GM19351 (cell line): ENCODE data around the gene OR9A2.
A peak's percentile ranks its signal among the peaks of the same experiment; 100 is the strongest.

ENCODE experiments used
- ATAC-seq: cut with Tn5 transposase; IDR thresholded peaks from one replicate; pipeline ENCODE4 v1.9.1; 2021; ENCODE audit warnings: mild to moderate bottlenecking, moderate library complexity; ENCODE audit not compliant: unreplicated experiment

OR9A2 gene, protein sequence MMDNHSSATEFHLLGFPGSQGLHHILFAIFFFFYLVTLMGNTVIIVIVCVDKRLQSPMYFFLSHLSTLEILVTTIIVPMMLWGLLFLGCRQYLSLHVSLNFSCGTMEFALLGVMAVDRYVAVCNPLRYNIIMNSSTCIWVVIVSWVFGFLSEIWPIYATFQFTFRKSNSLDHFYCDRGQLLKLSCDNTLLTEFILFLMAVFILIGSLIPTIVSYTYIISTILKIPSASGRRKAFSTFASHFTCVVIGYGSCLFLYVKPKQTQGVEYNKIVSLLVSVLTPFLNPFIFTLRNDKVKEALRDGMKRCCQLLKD

DNA sequence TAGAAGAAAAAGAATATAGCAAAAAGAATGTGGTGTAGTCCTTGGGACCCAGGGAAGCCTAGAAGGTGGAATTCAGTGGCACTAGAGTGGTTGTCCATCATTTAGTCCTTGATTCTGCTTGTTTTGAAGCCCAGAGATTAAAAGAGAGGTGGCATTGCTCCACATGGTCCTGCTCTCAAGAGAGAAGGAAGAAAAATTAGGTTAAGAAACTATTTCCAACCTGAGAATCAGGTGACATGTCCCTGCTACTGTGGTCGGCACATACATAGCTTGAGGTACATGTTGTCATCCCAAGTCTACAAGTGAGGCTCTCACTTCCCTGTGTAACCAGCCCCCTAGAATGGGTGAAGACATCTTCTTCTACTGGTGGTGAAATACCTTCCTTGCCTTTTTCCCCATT is at the start of gene OR9A2:
Gene OR9A2 (minus strand): TSS at position 101 of the 400 bp plus-strand sequence. CDS start 0 bp downstream, at position 101.
- ATAC-seq, result no peak

DNA sequence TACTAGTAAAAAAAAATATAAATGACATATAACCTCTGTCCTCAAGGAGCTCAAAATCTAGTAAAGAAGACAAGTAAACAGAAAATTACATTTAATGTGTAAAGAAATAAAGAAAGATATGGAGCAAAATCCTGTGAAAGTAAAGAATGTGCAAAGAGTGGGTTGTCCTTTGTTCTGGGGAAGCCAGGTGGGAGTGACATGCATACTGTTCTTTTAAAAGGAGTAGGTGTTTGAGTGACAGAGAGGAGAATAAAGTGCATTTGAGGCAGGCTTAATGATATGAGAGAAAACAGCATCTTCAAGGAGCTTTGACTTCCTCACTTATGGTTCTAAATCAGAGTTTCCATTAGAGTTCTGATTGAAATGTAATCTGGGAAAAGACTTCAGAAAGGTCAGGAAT is 47.2 kb upstream of the OR9A2 start:
- ATAC-seq, result no peak

DNA sequence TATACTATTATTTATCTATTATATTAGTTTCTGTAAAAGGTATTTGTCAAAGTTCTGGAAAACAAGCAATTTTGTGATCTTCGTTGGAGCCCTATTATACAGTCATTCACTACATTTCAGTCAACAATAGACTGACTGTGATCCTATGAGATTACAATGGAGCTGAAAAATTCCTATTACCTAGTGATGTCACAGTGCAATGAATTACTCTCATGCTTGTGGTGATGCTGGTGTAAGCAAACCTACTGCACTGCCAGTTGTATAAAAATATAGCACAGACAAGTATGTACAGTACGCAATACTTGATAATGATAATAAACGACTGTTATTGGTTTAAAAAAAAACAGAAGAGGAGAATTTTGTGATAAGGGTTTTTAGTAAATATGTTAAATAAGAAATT is 46.6 kb upstream of the OR9A2 start:
- ATAC-seq, result no peak

DNA sequence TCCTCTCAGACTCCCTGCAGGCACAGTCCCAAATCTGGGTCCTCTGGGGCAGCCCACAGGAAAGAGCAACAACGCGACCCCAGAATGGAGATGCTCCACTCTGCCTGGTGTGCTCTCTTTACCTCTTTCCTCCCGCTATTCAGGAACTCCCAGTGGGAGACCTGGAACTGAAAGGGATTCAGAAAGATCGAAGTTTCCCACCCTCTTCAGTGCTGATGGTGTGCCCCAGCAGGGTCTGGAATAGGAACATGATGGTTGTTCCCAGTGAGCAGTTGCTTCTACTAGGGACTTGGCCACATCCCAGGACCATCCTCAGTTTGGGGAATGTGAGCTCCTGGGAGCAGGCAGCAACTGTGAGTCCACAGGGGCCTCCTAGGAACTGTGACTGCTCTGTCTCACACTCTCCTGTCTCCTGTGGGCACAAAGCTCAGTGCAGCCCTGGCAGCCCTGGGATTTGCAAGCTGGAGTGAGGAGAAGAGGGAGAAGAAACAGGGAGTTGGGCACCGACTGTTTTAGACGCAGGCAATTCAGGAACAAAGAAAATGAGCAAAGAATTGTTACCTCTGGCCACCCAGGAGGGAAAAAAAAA is 43.1 kb upstream of the OR9A2 start:
- ATAC-seq, result no peak

DNA sequence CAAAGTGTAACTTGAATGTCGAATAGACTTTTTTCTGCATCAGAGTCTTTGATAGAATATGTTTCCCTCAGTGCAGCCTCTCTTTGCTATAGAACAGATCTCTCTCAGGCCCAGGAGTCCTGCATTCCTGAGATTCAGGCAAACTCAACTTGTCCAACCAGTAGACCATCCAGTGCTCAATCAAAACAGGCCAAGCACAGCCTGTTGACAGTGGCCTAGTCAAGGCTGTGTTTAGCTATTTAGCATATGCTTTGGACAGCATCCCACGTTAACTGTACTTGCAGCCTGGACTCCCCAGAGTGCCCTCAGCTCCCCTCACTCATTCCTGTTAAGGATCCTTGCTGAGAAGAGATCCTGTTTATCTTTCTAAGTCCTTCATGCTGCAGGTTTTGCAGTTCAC is 41.5 kb upstream of the OR9A2 start:
- no peak for ATAC-seq

DNA sequence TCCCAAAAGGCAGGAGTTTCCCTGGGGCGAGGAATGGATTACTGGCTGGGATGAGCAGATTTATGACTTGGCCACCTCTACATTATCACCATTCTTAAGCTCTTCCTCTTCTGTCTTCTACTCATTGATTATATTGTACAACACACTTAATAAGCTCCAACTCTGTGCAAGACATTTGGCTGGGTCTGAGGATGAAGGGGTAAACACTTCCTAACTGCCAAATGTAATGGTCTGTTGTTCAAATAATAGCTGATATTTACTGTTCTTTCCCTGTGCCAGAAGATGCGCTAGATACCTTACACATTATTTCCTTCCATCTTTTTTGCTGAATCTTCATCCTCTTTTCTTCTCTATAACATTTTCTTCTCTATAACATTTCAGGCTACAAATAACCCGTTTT is 36.8 kb upstream of the OR9A2 start:
- no peak for ATAC-seq

DNA sequence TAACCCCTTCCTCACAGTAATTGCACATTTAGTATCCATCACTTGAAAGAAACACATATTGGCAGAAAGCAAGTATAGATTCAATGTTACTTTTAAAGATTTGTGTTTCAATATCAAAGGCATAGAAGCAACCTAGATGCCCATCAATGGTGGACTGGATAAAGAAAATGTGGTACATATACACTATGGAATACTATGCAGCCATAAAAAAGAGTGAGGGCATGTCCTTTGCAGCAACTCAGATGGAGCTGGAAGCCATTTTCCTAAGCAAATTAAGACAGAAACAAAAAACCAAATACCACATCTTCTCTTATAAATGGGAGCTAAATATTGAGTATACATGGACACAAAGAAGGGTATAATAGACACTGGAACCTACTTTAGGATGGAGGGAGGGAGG is 28.8 kb upstream of the OR9A2 start:
- ATAC-seq, result no peak

DNA sequence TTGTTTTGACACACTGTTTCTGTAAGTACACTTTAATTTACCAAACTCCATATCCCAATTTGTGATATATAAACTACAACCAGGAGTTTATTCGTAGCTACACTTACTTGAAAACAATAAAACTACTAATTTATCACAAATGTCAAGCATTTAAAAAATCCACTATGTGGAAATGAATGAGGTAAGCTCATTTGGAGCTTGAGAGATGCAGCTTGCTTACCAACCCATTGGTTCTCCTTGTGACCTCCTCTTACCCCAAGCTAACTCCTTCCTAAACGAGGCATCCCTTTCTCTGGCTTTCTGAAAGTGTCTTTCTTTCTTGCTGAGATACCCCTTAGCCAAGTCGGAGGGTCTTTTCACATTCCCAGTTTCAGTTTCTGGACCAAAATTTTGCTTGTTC is 27.7 kb upstream of the OR9A2 start:
- no peak for ATAC-seq

DNA sequence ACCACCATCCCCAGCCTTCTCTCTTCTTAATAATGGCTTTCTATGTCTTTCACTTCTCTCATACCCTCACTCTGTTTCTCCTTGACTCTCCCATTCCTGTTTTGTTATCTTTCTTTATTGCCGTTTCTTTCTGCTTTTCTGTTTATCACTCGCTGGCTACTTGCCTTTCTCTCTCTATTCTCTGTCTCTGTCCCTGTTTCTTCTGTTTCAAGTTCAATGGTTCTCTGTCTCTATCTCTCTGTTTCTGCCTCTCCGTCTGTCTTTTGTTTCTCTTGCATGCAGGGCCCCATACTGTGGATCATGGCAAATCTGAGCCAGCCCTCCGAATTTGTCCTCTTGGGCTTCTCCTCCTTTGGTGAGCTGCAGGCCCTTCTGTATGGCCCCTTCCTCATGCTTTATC is 25.1 kb upstream of the OR9A2 start, which contains the start of gene OR6V1:
Gene OR6V1 (plus strand): TSS at position 301 of the 400 bp plus-strand sequence. CDS start 0 bp downstream, at position 301.
- no peak for ATAC-seq

DNA sequence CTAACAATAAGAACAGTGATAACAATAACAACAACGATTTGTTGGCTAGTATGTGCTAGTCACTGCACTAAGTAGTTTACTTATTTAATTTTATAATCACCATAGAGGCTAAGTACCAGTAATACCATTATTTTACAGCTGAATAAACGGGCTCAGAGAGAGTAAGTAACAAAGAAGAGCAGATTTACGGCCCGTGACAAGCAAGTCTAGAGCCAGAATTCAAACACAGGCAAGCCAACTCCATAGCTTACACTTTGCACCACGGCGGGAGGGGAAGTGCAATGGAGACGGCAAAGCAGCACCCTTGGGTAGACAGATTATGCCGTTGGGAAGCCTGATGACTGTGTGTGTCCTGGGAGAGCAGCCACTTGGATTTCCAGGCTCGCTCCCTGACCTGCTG is 24.0 kb upstream of the OR9A2 start:
- ATAC-seq, result no peak

DNA sequence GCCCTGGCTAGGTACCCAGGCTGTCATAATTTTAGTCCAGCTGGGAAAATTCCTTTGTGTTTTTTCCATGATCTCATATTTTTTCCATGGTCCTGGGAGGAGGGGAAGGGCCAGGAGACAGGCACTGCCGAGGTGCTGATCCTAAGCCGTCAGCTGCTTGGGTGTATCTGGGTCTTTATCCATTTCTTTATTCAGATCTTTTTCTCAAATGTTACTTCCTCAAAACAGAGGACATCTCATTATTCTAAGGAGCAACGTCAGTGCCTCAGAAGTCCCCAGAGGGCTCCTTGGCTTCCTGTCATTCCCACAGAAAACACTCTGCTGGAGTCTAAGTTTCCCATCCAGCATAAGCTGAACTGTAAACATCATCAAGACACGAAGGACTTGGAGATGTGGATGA is 22.4 kb upstream of the OR9A2 start:
- no peak for ATAC-seq

DNA sequence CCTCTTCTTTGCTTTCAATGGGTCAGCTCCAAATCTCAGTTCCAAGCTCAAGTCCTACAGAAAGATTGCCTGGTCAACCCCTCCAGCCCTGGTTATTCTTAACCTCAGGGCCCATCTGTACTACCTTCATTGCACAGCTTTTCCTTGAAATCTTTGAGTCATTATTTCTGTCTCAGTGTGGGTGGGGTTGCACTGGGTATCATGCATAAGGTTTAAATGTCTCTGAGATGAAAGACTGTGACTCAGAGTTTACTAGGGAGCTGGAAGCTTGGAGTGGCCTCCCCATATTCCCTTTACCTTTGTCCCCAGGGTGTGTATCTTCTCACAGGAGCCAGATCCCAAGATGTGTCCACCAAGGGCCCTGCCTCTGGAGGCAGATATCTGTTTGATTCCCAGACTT is 21.9 kb upstream of the OR9A2 start:
- ATAC-seq, result no peak

DNA sequence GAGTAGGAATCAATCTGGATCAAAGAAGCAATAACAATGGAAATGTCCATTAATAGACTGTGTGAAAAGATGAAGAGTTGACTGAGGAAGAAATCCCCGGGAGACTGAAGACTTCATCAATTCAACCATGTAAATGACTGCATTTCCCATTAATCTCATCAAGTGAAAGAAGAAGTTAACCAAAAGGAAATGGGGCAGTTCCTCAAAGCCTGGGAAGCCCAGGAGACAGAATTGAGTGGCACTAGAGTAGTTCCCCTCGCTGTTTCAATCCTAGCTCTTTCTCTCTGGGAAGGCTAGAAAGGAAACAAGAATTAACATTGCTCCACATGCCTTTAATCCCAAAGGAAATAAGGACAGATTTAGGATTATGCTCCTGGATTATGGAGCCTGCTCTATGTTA is 20.4 kb upstream of the OR9A2 start:
- ATAC-seq, result no peak

DNA sequence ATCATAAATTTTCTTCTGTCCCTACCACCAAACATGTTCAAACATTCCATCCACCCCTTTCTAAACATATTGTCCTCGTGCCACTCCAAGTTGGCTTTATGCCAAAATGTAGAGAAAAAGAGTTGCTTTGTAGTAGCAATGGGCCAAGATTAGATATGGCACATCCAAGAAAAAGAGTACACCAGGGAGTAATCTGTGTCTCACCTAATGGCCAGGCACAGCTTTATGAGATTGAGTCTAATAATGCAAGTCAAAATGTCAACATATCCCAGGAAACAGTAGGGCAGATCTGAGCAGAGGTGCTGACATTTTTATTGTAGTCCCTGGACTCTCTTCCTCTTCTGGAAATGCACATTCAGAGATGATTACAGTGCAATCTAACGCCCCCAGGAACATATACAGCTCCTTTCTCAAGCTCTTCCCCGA is 19.5 kb upstream of the OR9A2 start:
- no peak for ATAC-seq

DNA sequence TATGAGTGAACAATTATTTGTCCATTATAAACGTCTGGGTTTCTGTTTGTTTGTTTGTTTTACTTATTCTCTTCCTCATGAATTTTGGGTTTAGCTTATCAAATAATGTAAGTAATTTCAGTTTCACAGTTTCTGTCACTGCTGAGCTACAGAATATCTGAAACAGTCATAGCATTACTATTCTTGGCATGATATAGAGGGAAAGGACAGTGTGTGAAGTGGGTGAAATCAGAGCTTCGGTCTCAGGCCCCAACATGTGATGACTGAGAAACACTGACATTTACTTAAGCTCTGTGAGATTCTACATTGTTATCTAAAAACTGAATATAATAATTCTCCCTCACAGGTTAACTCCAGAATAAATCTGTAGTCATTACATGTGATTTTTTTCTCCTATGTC is 16.5 kb upstream of the OR9A2 start:
- ATAC-seq, result peak; percentile 81

DNA sequence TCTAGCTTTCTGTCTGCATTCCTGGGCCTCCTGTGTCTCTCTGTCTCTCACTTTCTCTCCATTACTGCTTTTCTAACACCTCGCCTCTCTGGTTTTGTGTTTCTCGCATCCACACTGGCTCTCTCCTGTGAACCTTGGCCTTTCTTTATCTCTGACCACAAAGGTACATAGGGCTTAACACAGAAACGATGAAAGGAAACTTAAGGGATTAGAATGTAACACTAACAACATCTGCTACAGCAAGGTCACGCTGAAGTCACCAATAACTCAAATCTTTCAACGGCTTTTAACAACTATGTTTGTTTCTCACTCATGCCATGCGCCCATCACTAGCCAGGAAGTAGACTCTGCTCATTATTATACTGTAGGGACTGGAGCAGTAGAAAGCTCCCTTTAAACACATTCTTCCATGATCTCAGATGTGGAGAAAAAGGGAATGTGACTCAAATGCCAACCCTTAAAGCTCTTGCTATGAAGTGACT is 15.9 kb upstream of the OR9A2 start:
- peak; percentile 43 for ATAC-seq

DNA sequence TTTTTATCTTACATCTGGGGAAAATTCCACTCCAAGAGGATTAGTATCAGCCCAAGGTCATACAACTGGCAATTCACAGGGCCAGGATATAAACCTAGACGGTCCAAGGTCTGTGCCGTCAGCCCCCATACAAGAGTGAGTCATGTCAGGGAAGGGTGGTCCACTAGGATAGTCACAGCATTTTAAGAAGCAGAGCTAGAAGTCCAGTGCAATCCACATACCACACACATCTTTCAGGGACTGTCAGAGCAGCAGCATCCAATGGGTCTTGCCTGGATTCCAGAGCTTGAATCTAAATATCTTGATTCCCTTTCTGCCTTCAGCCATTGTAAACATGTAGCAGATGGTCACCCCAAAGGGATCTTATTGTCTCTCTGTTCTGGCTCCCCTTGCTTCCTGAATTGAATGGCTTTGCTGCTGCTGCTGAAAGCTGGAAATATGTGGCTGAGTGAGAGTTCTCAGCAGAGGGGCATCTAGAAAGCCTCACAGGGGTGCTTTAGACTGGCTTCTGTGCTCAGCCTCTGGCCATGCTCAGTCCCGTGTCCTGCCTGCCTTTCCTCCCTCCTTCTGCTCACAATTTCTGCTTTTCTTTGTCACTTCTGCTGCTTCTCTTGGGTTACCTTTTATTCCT is 15.3 kb upstream of the OR9A2 start:
- peak; percentile 21 for ATAC-seq

DNA sequence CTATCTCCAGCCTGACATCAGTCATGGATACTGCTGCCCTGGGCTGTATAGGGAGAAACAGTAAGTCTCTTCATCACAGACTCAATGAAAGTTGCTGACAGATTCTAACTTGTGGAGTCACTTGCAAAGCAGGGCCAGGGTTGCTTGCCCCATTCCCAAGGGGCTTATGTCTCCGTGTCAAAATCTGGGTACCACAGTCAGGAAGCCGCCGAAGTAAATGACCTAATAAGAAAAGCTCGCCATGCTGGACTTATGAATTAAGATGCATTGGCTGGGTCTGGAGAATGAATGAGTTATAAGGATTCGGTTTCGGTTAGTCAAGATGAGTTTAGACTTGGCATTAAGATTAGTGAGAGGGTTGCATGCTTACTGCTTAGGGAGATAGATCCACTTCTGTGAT is 14.4 kb upstream of the OR9A2 start:
- no peak for ATAC-seq

DNA sequence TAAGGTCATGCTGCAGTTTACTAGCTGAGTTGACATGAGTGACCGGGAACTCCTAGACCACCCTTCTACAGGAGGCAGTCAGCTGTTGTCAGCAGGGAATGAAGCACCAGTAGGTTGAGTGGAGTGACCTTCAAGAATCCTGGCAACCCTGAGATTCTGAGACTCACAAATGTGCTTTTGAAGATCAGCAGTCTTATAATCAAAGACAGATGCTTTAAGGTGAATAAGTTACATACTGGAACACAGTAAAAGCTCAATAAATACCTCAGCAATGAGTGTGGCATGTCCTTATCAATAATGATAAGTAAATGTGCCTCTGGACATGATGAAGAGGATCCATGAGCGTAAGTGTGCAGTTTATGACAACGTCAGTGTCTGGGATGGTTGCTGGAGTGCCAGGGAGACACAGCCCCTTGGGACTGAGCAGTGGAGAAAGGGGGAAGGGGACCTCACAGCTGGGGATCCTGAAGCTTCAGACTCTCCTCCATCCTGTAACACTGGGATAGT is 13.3 kb upstream of the OR9A2 start:
- no peak for ATAC-seq

DNA sequence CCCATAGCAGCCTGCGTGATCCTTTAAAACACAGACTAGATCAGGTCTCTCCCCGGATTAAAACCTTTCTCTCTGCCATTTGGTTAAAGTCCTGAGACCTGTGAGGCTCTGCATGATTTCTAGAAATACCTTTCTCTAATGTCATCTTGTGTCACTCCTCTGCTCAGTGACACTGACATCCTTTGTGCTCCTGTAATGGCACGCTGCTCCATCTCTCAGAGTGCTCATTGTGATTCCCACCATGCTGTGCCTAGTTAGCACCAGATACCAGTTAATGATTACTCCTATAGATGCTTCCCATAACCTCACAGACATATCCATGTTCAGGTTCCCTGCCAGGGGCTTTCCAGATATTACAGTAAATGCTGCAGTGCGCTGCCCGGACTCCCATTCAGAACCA is 11.7 kb upstream of the OR9A2 start:
- no peak for ATAC-seq

DNA sequence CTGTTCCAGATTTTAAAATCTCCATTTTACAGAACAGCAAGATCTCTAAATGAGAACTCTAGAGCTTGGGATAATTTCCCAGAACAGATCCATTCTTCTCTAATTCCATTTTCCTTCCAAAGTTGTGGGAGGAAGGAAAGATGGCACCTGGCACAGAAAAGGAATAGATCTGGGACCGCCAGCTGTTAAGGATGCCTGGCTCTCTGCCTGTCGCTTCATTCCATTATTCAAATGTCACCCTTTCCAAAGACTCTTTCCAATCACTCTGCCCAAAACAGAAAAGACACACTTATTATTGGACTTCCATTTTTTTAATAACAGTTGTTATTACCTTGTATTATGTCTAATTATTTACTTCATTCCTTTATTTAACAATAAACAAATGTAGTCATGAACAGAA is 751 bp upstream of the OR9A2 start:
- ATAC-seq, result no peak

DNA sequence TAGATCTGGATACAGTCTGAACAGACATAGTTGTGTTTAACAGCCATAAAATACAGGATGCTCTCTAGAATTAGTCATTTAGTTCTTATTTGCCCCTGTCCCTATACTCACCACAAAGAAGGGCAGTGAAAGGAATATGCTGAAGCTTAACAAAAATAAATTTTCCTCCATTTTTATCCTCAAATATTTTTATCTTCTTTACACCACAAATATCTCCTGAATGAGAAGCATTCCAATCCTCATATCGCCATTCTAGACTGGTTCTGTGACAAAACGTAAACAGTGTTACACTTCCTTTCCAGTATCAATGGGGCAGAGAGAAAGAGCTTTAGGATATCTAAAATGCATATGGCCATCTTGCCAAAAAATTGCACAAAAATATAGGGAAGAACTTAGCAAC is 1.6 kb downstream of the OR9A2 start:
- no peak for ATAC-seq
